HG02623 (cell line): Measurements from ENCODE around the gene TTC9B.

Experiments
- ATAC-seq: cut with Tn5 transposase; IDR thresholded peaks from one replicate; pipeline ENCODE4 v1.9.1; 2021; ENCODE audit warnings: moderate library complexity; ENCODE audit not compliant: unreplicated experiment

TTC9B gene

GRCh38 chr19:40249201-40249600 lies 31.0 kb upstream of the TTC9B start:
- ATAC-seq: no peak

DNA sequence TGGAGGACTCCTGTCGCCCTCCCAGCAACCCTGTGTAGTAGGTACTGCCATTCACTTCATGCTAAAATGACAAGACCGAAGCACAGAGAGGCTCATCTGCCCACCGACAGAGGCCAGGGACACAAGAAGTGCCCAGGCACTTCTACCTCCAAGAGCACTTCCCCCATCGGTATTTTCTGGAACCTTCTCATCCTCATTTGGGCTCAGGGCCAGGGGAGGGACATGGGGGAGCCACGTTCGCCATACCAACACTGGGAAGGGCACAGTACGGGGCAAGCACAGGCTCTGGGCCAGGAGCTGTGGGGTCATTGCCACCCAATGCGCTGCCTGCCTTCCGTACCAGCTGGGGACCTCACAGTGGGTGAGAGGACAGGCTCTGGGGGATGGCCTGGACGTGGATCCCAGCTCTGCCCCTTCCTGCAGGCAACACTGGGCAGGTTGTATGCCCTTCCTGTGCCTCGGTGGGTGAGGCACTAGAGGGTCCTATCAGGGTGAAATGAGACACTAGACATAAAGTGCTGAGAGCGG lies 29.6 kb upstream of the TTC9B start:
- ATAC-seq: no peak

GRCh38 chr19:40247178-40247577 lies 29.0 kb upstream of the TTC9B start:
- no peak for ATAC-seq

DNA sequence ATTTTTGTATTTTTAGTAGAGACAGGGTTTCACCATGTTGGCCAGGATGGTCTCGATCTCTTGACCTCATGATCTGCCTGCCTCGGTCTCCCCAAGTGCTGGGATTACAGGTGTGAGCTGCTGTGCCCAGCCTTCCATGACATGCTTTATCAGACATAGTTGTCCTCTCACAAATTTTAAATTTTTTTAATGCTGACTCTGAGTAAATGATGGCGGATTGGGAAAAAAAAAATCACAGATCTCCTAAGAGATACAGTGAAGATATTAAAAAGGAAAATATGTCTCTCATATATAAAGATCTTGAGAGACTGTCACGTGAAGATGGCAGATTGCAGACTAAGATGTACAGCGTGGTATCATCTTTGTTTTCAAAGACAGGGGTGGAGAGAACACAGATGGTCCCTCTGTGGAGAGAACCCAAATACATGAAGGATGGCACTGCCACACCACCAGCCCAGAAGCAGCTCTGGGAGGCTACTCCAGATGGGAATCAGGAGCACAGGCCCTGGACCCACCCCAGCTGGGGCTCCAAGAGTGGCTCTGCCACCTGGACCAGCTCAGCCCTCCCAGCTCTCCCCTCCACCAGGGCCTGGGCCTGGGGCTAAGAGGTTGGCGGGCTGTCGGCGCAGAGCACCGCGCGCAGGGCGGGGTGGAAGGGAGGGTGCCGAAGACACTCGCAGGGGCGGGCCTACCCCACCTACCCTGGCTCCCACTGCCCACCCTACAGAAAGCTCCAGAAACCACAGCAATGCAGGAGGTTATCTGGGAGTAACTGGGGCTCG lies 28.3 kb upstream of the TTC9B start:
- ATAC-seq: no peak

- ATAC-seq: no peak
Measured at GRCh38 chr19:40245506-40246128, 27.4 kb upstream of the TTC9B start.

- no peak for ATAC-seq
Measured at GRCh38 chr19:40244579-40245317, 26.6 kb upstream of the TTC9B start.

DNA sequence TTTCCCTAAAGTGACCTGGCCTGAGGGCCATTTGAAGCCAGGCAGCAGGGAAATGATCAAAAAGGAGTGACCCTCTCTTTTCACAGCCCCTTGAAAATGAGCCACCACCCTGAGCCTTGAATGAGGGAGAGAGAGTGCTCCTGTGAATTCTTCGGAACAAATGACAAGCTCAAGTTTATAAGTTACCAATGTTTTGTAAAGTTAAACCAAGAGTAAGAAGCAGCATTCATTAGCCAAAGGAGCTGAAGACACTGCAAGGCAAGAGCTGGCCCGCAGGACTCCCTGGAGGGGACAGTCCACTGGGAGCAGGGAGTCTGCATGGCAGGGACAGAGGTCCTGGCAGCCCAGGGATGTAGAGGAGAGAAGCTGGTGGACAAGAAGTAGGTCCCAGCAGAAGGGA lies 25.0 kb upstream of the TTC9B start:
- ATAC-seq: no peak

DNA sequence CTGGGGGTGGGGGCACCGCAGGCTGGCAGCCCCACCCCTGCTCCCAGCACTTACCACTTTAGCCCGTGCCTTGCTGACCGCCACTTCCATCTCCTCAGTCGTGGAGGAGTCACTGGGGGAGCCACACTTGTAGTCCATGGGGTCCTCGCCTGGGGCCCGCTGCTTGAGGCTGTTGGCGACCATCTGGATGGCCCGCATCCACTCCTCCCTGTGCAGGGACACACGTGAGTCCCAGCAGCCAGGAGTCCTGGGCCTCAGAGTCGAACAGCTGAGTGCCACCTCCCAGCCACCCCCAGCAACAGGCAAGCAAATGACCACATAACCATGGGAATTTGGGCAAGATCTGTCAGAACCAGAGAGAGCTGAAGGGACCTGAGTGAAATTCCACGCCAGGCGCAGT lies 24.3 kb upstream of the TTC9B start:
- no peak for ATAC-seq

- no peak for ATAC-seq
Measured at GRCh38 chr19:40241809-40242384, 23.7 kb upstream of the TTC9B start.

- no peak for ATAC-seq
Measured at GRCh38 chr19:40241125-40241808, 23.1 kb upstream of the TTC9B start.

- ATAC-seq: no peak
Measured at GRCh38 chr19:40240332-40240731, 22.1 kb upstream of the TTC9B start.

DNA sequence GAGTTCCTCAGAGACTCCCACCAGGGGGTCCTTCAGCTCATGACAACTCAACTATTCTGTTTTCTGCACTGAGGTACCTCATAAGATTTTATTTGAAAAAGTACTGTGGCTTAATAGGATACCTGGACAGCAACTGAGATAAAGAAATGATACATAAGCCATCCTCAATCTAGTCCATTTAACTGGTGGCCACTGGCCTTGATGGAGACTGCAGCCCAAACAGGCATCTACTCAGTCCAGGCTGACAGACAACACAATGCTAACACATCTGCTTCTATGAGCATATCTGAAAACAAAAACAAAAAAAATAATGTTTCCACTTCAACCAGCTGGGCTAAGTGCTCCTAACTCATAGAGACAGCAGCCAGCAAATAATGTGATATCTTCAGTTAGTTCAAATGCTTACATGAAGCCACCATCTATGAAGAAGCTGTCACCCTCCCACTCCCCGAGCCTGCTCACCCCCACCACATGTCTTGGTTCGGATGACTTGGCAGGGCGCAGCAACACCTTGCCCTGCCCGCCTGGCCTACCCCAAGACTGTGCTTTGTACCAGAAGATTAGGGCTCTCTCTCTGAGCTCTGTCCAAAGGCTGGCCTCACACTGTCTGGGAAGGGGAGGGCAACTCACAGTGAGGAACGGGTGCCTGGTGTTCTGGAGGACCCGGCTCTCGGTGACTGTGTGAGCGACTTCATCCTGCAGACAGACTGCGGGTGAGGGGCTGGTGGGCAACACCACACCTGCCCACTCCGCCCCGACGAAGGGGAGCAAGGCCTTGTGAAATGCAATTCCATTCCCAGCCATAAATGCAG lies 21.4 kb upstream of the TTC9B start:
- ATAC-seq: no peak

GRCh38 chr19:40238775-40239174 lies 20.6 kb upstream of the TTC9B start:
- ATAC-seq: no peak

DNA sequence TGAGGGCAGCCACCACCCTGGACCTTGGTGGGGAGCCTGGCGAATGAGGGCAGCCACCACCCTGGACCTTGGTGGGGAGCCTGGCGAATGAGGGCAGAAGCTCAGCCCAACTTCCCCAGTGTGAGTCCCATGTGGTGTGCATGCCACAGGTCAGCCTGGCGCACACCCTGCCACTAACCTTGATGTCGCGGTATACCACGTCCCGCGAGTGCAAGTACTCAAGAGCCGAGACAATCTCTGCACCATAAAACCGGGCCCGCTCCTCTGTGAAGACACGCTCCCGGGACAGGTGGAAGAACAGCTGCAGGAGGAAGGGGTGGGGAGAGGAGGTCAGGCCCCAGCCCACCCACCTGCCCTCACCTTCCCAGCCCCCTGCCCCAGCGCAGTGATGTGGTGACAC lies 19.6 kb upstream of the TTC9B start:
- ATAC-seq: no peak

- no peak for ATAC-seq
Measured at GRCh38 chr19:40236366-40236765, 18.2 kb upstream of the TTC9B start.

DNA sequence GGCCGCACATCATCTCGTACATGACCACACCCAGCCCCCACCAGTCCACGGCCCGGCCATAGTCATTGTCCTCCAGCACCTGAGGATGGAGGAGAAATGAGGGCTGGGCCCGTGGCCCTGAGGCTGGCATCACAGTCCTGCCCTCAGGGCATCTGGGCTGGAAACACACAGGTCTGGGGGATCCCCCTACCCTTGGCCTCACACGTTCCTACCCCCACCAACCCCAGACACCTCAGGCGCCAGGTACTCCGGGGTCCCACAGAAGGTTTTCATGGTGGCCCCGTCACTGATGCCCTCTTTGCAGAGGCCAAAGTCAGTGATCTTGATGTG lies 17.8 kb upstream of the TTC9B start:
- no peak for ATAC-seq

DNA sequence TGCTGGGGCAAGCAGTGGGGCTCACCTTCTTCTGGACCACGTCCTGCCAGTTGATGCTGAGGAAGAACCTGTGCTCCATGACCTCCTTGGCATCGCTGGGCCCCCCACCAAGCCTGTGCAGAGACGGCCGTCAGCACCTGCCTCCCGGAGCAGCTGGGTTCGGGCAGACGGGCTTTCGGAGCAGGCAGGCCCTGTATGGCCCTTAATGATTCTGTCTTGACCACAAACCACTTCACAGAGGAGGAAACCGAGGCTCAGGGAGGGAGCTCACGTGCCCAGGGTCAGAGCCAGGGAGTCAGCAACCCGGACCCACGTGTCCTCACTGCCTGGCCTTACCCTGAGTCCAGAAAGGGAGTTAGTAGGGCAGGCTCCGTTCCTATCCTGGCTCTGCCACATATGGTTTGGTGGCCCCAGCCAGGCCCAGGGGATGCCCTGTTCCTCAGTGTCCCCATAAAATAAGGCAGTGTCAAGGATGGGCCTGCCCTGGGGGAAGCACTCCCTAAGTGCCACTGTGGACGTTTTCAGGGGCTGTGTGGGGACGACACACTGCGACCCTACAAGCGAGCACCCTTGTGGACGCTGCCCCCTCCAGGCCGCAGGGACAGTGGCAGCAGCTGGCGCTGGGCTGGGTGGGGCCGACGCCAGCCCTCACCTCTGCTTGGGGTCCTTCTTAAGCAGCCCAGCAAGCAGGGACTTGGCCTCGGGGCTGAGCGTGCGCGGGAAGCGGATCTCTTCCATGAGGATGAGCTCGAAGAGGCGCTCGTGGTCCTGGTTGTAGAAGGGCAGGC lies 17.2 kb upstream of the TTC9B start:
- no peak for ATAC-seq

DNA sequence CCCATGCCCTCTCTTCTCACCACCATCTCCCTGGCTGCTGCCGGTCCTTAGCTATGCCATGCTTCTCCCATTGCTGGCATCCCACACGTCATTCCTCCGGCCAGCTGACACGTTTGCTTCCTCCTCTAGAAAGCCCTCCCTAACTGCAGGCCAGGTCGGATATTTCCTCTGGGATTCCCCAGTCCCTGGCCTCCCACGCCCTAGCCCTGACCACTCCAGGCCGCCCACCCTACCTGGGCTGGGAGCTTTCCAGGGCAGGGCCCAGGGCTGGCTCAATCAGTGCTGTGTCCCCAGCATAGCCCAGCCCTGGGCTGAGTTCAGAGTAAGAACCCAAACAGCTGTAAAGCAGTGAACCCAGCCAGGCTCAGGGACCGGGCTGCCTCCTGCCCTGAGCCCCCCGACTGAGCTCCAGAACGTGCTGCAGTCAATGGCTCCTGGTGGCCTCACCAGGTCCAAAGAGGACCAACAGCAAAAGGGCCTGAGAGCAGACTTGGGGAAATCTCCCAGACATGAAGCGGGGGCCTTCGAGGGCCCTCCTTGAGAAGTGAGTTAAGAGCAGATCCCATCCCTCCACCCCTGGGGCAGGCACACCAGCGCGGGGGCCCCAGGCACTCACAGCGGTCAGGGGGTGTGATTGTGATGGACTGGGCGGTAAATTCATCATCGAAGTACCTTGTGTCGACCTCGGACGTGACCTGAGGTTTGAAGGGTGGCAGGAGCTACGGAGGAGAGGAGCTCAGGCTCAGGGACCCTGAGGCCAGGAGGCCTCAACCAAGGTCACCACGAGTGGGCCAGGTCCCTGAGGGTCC lies 16.4 kb upstream of the TTC9B start:
- no peak for ATAC-seq
